HCT116 (cell line): Measurements from ENCODE around the gene PRDX2.
"Not testable (repeated sequence)": the region's sequence is repeated elsewhere in the genome, so short reads cannot be mapped to it uniquely, and the experiment has no call there.

Experiments used
- CEBPB ChIP-seq: IDR thresholded peaks from 2 replicates; pipeline ENCODE4 v1.6.1; 2012; ENCODE audit warnings: low read depth
- CTCF ChIP-seq, 3 experiments: fragments of 200-600 bp in 1 of 3; sonication (generic) in 1 of 3; IDR thresholded peaks in 2 of 3; conservative IDR thresholded peaks in 1 of 3; 2 replicates each; pipeline ENCODE4 v1.5.1; 2012 to 2017; ENCODE audit warnings: low read depth in 2 of 3, low read length in 2 of 3, antibody characterized with exemption in 1 of 3, borderline replicate concordance in 1 of 3, control low read depth in 1 of 3, mild to moderate bottlenecking in 1 of 3, mixed read lengths in 1 of 3, mixed run types in 1 of 3, moderate library complexity in 1 of 3; ENCODE audit not compliant: insufficient read depth in 1 of 3
- EGR1 ChIP-seq: IDR thresholded peaks from 2 replicates; pipeline ENCODE4 v1.6.1; 2012; ENCODE audit warnings: low read depth
- ELF1 ChIP-seq: IDR thresholded peaks from 2 replicates; pipeline ENCODE4 v1.6.1; 2012; ENCODE audit warnings: low read depth, borderline replicate concordance
- EZH2 ChIP-seq: fragments of 200-600 bp; sonication (generic); IDR thresholded peaks from 2 replicates; pipeline ENCODE4 v1.6.1; 2017; ENCODE audit warnings: antibody characterized with exemption, mixed run types
- MAX ChIP-seq: IDR thresholded peaks from 2 replicates; pipeline ENCODE4 v1.6.1; 2012
- POLR2A ChIP-seq: IDR thresholded peaks from 2 replicates; pipeline ENCODE4 v1.7.0; 2011; ENCODE audit warnings: borderline replicate concordance; ENCODE audit not compliant: insufficient read depth, insufficient read length; ENCODE audit errors: extremely low read depth
- POLR2AphosphoS5 ChIP-seq: IDR thresholded peaks from 2 replicates; pipeline ENCODE4 v1.6.1; 2011; ENCODE audit warnings: mild to moderate bottlenecking, low read depth, low read length, moderate library complexity
- REST ChIP-seq: IDR thresholded peaks from 2 replicates; pipeline ENCODE4 v1.6.1; 2012; ENCODE audit warnings: low read depth
- SIN3A ChIP-seq: IDR thresholded peaks from 2 replicates; pipeline ENCODE4 v1.6.1; 2012; ENCODE audit warnings: low read depth
- SP1 ChIP-seq: IDR thresholded peaks from 2 replicates; pipeline ENCODE4 v1.6.1; 2012; ENCODE audit warnings: low read depth
- SRF ChIP-seq: IDR thresholded peaks from 2 replicates; pipeline ENCODE4 v1.6.1; 2012; ENCODE audit warnings: low read depth
- ZFX ChIP-seq: fragments of 450-650 bp; IDR thresholded peaks from 2 replicates; pipeline ENCODE4 v1.6.1; 2017

- TF ChIP-seq POLR2A; POLR2AphosphoS5; ZFX; CTCF (IDR thresholded peaks at IDR 0.05 in 2 of 3, conservative IDR thresholded peaks at IDR 0.05 in 1 of 3; ENCODE audit: borderline replicate concordance in 1 of 3, insufficient read depth in 1 of 3, low read depth in 2 of 3, low read length in 2 of 3); SRF; EZH2; SP1; ELF1; REST; CEBPB; SIN3A; EGR1; MAX: not testable (repeated sequence)
These were observed 4.0 kb downstream of the PRDX2 start for GRCh38 chr19:12797607-12798006.
